HEK293 (cell line): ENCODE measurements around the gene RTTN.

Experiments used
- CTCF ChIA-PET: fragments of 350-600 bp; formaldehyde crosslinking; extraction: SDS; loops from one replicate; lab custom pipeline; 2021; ENCODE audit warnings: antibody characterized with exemption; lab: Yijun Ruan, JAX
- POLR2A ChIA-PET: fragments of 300-600 bp; formaldehyde crosslinking; extraction: SDS; loops from one replicate; lab custom pipeline; 2020; ENCODE audit warnings: antibody characterized with exemption, inconsistent platforms; lab: Yijun Ruan, JAX
- H3K27ac ChIP-seq: fragments of 200-500 bp; sonication (Bioruptor generic); 2 replicates; pipeline ENCODE4 v1.5.1; 2014; ENCODE audit warnings: low read depth, low read length, control low read depth, inconsistent platforms; ENCODE audit errors: extremely low read depth
- H3K36me3 ChIP-seq, 2 experiments: fragments of 200-500 bp in 1 of 2; sonication (Bioruptor generic) in 1 of 2; 1 replicate in 1 of 2; 2 replicates in 1 of 2; pipeline ENCODE4 v1.5.1; 2014 to 2017; ENCODE audit warnings: inconsistent platforms in 2 of 2, low read length in 2 of 2; ENCODE audit not compliant: control insufficient read depth in 2 of 2, insufficient read depth in 1 of 2
- H3K4me1 ChIP-seq: fragments of 200-500 bp; sonication (Bioruptor generic); 2 replicates; pipeline ENCODE4 v1.5.1; 2014; ENCODE audit warnings: mild to moderate bottlenecking, low read length, inconsistent platforms; ENCODE audit not compliant: control insufficient read depth, insufficient read depth
- H3K4me3 ChIP-seq: 2 replicates; pipeline ENCODE4 v1.5.1; 2011; ENCODE audit warnings: low read depth, mild to moderate bottlenecking, control low read depth, low read length, moderate library complexity
- H3K9me3 ChIP-seq: fragments of 200-500 bp; sonication (Bioruptor generic); 2 replicates; pipeline ENCODE4 v1.5.1; 2014; ENCODE audit warnings: low read depth, low read length, inconsistent platforms; ENCODE audit not compliant: control insufficient read depth, insufficient read depth
- BCL11B ChIP-seq: fragments of 450-650 bp; formaldehyde crosslinking; IDR thresholded peaks from 2 replicates; pipeline ENCODE4 v1.5.1; 2016; ENCODE audit warnings: low read depth, missing biosample characterization, missing genetic modification characterization
- IKZF3 ChIP-seq: fragments of 450-650 bp; IDR thresholded peaks from 2 replicates; pipeline ENCODE4 v1.5.0; 2018; ENCODE audit warnings: missing biosample characterization, mild to moderate bottlenecking, missing genetic modification characterization, moderate library complexity
- SETDB1 ChIP-seq: IDR thresholded peaks from one replicate; pipeline ENCODE4 v1.6.1; 2017; ENCODE audit warnings: mild to moderate bottlenecking, low read length, moderate library complexity, mixed read lengths; ENCODE audit not compliant: insufficient read length
- ZFP69B ChIP-seq: fragments of 450-650 bp; formaldehyde crosslinking; IDR thresholded peaks from 2 replicates; pipeline ENCODE4 v1.5.1; 2016; ENCODE audit warnings: missing biosample characterization, missing genetic modification characterization
- ZNF112 ChIP-seq: fragments of 450-650 bp; formaldehyde crosslinking; IDR thresholded peaks from 2 replicates; pipeline ENCODE4 v1.5.0; 2017; ENCODE audit warnings: missing biosample characterization, missing genetic modification characterization
- ZNF266 ChIP-seq: fragments of 450-650 bp; formaldehyde crosslinking; IDR thresholded peaks from 2 replicates; pipeline ENCODE4 v1.5.1; 2016; ENCODE audit warnings: missing biosample characterization, missing genetic modification characterization, low read depth
- ZNF426 ChIP-seq: fragments of 450-650 bp; formaldehyde crosslinking; IDR thresholded peaks from 2 replicates; pipeline ENCODE4 v1.5.1; 2017; ENCODE audit warnings: missing biosample characterization, missing genetic modification characterization, mild to moderate bottlenecking, inconsistent platforms, moderate library complexity
- ZNF48 ChIP-seq: fragments of 450-650 bp; formaldehyde crosslinking; IDR thresholded peaks from 2 replicates; pipeline ENCODE4 v1.5.1; 2016; ENCODE audit warnings: missing biosample characterization, missing genetic modification characterization
- ZNF544 ChIP-seq: fragments of 450-650 bp; formaldehyde crosslinking; IDR thresholded peaks from 2 replicates; pipeline ENCODE4 v1.5.0; 2017; ENCODE audit warnings: missing biosample characterization, missing genetic modification characterization
- ZNF561 ChIP-seq: fragments of 450-650 bp; IDR thresholded peaks from 2 replicates; pipeline ENCODE4 v1.5.1; 2018; ENCODE audit warnings: missing biosample characterization, missing genetic modification characterization, borderline replicate concordance
- ZNF623 ChIP-seq: fragments of 450-650 bp; formaldehyde crosslinking; IDR thresholded peaks from 2 replicates; pipeline ENCODE4 v1.5.1; 2016; ENCODE audit warnings: missing biosample characterization, missing genetic modification characterization
- ZSCAN30 ChIP-seq: fragments of 450-650 bp; IDR thresholded peaks from 2 replicates; pipeline ENCODE4 v1.5.1; 2018; ENCODE audit warnings: missing biosample characterization, mild to moderate bottlenecking, missing genetic modification characterization, moderate library complexity
- ZXDB ChIP-seq: fragments of 450-650 bp; formaldehyde crosslinking; IDR thresholded peaks from 2 replicates; pipeline ENCODE4 v1.5.1; 2016; ENCODE audit warnings: missing biosample characterization, missing genetic modification characterization
- TF ChIP-seq, protein P1 (sequence below): fragments of 450-650 bp; formaldehyde crosslinking; IDR thresholded peaks from 2 replicates; pipeline ENCODE4 v1.5.1; 2016; ENCODE audit warnings: missing biosample characterization, missing genetic modification characterization
- TF ChIP-seq, protein P2 (sequence below): fragments of 450-650 bp; formaldehyde crosslinking; IDR thresholded peaks from 2 replicates; pipeline ENCODE4 v1.5.1; 2016; ENCODE audit warnings: missing biosample characterization, missing genetic modification characterization, borderline replicate concordance
- TF ChIP-seq, protein P3 (sequence below): fragments of 450-650 bp; formaldehyde crosslinking; IDR thresholded peaks from 2 replicates; pipeline ENCODE4 v1.5.1; 2016; ENCODE audit warnings: missing biosample characterization, missing genetic modification characterization
- TF ChIP-seq, protein P4 (sequence below): fragments of 450-650 bp; formaldehyde crosslinking; IDR thresholded peaks from 2 replicates; pipeline ENCODE4 v1.5.1; 2016; ENCODE audit warnings: missing biosample characterization, missing genetic modification characterization
- TF ChIP-seq, protein P5 (sequence below): fragments of 450-650 bp; formaldehyde crosslinking; IDR thresholded peaks from 2 replicates; pipeline ENCODE4 v1.5.1; 2016; ENCODE audit warnings: missing biosample characterization, missing genetic modification characterization
- TF ChIP-seq, protein P6 (sequence below): fragments of 450-650 bp; formaldehyde crosslinking; IDR thresholded peaks from 2 replicates; pipeline ENCODE4 v1.5.1; 2017; ENCODE audit warnings: missing biosample characterization, missing genetic modification characterization

The RTTN gene

DNA sequence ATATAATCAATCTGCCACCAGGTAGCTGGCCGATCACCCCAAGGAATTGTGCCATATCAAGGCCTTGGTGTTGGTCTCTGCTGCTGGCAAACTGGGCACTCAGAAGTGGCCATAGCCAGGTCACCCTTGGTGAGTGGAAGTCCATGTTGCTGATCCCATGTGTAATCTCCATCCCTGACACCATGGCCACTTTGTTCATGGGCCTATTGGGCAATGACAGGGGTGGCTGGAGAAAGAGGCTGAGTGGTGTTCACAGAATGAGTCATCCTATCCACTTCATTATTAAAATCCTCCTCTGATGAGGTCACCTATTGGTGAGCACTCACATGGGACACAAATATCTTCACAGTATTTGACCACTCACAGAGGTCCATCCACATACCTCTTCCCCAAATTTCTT lies 231.1 kb downstream of the RTTN start:
- H3K4me3 ChIP-seq, result no peak overlapping the region
- POLR2A ChIA-PET, result no interaction called here
- no peak for TF ChIP-seq ZNF266 (tag by site-specific recombination)
- TF ChIP-seq, protein P1, sequence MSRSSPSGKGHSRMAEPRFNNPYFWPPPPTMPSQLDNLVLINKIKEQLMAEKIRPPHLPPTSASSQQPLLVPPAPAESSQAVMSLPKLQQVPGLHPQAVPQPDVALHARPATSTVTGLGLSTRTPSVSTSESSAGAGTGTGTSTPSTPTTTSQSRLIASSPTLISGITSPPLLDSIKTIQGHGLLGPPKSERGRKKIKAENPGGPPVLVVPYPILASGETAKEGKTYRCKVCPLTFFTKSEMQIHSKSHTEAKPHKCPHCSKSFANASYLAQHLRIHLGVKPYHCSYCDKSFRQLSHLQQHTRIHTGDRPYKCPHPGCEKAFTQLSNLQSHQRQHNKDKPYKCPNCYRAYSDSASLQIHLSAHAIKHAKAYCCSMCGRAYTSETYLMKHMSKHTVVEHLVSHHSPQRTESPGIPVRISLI (tag by site-specific recombination), result no peak
- no peaks in the 10 kb centered on the region for H3K4me1 ChIP-seq
- H3K36me3 ChIP-seq, result peaks cover 0 to 2% of the 10 kb centered on the region in 2 experiments; a peak in 1 of 3 replicates
- CTCF ChIA-PET, result no interaction called here
- H3K9me3 ChIP-seq, result no peaks in the 10 kb centered on the region
- H3K27ac ChIP-seq, result no peak overlapping the region

DNA sequence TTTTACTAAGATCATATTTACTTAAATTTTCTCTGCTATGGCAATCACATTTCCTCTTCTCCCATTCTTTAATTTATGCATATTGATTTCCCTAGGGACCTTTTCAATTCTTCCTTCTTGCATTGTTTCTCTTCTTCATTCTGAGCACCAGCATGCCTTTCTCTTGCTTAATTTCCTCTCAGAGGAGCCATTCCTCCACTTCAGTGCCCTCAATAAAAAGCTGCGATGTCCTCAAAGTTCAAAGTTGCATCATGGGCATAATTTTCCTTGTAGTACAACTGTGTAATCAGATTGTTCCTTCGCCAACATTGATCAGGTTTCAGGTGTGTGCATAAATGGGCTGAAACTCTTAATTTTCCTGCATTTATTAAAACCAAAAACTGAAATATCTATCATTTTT lies 236.0 kb downstream of the RTTN start:
- no peaks in the 10 kb centered on the region for H3K9me3 ChIP-seq
- H3K36me3 ChIP-seq, result no peaks in the 10 kb centered on the region
- H3K4me3 ChIP-seq, result no peak overlapping the region
- CTCF ChIA-PET, result no interaction called here
- H3K27ac ChIP-seq, result no peak overlapping the region
- TF ChIP-seq, protein P2, sequence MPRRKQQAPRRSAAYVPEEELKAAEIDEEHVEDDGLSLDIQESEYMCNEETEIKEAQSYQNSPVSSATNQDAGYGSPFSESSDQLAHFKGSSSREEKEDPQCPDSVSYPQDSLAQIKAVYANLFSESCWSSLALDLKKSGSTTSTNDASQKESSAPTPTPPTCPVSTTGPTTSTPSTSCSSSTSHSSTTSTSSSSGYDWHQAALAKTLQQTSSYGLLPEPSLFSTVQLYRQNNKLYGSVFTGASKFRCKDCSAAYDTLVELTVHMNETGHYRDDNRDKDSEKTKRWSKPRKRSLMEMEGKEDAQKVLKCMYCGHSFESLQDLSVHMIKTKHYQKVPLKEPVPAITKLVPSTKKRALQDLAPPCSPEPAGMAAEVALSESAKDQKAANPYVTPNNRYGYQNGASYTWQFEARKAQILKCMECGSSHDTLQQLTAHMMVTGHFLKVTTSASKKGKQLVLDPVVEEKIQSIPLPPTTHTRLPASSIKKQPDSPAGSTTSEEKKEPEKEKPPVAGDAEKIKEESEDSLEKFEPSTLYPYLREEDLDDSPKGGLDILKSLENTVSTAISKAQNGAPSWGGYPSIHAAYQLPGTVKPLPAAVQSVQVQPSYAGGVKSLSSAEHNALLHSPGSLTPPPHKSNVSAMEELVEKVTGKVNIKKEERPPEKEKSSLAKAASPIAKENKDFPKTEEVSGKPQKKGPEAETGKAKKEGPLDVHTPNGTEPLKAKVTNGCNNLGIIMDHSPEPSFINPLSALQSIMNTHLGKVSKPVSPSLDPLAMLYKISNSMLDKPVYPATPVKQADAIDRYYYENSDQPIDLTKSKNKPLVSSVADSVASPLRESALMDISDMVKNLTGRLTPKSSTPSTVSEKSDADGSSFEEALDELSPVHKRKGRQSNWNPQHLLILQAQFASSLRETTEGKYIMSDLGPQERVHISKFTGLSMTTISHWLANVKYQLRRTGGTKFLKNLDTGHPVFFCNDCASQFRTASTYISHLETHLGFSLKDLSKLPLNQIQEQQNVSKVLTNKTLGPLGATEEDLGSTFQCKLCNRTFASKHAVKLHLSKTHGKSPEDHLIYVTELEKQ (tag by site-specific recombination), result no peak
- TF ChIP-seq ZNF623 (tag by site-specific recombination) (no peak), ZNF561 (tag by site-specific recombination) (no peak), ZXDB (no peak), ZFP69B (no peak), ZSCAN30 (tag by site-specific recombination) (no peak), BCL11B (no peak), ZNF112 (tag by site-specific recombination) (no peak), ZNF48 (tag by site-specific recombination) (no peak), ZNF544 (no peak), SETDB1 (no peak), ZNF426 (tag by site-specific recombination) (no peak), IKZF3 (tag by site-specific recombination) (no peak)
- TF ChIP-seq, protein P3, sequence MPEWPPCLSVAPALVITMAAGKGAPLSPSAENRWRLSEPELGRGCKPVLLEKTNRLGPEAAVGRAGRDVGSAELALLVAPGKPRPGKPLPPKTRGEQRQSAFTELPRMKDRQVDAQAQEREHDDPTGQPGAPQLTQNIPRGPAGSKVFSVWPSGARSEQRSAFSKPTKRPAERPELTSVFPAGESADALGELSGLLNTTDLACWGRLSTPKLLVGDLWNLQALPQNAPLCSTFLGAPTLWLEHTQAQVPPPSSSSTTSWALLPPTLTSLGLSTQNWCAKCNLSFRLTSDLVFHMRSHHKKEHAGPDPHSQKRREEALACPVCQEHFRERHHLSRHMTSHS (tag by site-specific recombination), result no peak
- TF ChIP-seq, protein P4, sequence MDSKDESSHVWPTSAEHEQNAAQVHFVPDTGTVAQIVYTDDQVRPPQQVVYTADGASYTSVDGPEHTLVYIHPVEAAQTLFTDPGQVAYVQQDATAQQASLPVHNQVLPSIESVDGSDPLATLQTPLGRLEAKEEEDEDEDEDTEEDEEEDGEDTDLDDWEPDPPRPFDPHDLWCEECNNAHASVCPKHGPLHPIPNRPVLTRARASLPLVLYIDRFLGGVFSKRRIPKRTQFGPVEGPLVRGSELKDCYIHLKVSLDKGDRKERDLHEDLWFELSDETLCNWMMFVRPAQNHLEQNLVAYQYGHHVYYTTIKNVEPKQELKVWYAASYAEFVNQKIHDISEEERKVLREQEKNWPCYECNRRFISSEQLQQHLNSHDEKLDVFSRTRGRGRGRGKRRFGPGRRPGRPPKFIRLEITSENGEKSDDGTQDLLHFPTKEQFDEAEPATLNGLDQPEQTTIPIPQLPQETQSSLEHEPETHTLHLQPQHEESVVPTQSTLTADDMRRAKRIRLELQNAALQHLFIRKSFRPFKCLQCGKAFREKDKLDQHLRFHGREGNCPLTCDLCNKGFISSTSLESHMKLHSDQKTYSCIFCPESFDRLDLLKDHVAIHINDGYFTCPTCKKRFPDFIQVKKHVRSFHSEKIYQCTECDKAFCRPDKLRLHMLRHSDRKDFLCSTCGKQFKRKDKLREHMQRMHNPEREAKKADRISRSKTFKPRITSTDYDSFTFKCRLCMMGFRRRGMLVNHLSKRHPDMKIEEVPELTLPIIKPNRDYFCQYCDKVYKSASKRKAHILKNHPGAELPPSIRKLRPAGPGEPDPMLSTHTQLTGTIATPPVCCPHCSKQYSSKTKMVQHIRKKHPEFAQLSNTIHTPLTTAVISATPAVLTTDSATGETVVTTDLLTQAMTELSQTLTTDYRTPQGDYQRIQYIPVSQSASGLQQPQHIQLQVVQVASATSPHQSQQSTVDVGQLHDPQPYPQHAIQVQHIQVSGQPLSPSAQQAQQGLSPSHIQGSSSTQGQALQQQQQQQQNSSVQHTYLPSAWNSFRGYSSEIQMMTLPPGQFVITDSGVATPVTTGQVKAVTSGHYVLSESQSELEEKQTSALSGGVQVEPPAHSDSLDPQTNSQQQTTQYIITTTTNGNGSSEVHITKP (tag by site-specific recombination), result no peak
- TF ChIP-seq, protein P5, sequence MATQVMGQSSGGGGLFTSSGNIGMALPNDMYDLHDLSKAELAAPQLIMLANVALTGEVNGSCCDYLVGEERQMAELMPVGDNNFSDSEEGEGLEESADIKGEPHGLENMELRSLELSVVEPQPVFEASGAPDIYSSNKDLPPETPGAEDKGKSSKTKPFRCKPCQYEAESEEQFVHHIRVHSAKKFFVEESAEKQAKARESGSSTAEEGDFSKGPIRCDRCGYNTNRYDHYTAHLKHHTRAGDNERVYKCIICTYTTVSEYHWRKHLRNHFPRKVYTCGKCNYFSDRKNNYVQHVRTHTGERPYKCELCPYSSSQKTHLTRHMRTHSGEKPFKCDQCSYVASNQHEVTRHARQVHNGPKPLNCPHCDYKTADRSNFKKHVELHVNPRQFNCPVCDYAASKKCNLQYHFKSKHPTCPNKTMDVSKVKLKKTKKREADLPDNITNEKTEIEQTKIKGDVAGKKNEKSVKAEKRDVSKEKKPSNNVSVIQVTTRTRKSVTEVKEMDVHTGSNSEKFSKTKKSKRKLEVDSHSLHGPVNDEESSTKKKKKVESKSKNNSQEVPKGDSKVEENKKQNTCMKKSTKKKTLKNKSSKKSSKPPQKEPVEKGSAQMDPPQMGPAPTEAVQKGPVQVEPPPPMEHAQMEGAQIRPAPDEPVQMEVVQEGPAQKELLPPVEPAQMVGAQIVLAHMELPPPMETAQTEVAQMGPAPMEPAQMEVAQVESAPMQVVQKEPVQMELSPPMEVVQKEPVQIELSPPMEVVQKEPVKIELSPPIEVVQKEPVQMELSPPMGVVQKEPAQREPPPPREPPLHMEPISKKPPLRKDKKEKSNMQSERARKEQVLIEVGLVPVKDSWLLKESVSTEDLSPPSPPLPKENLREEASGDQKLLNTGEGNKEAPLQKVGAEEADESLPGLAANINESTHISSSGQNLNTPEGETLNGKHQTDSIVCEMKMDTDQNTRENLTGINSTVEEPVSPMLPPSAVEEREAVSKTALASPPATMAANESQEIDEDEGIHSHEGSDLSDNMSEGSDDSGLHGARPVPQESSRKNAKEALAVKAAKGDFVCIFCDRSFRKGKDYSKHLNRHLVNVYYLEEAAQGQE (tag by site-specific recombination), result no peak
- TF ChIP-seq, protein P6, sequence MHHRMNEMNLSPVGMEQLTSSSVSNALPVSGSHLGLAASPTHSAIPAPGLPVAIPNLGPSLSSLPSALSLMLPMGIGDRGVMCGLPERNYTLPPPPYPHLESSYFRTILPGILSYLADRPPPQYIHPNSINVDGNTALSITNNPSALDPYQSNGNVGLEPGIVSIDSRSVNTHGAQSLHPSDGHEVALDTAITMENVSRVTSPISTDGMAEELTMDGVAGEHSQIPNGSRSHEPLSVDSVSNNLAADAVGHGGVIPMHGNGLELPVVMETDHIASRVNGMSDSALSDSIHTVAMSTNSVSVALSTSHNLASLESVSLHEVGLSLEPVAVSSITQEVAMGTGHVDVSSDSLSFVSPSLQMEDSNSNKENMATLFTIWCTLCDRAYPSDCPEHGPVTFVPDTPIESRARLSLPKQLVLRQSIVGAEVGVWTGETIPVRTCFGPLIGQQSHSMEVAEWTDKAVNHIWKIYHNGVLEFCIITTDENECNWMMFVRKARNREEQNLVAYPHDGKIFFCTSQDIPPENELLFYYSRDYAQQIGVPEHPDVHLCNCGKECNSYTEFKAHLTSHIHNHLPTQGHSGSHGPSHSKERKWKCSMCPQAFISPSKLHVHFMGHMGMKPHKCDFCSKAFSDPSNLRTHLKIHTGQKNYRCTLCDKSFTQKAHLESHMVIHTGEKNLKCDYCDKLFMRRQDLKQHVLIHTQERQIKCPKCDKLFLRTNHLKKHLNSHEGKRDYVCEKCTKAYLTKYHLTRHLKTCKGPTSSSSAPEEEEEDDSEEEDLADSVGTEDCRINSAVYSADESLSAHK (tag by site-specific recombination), result no peak
- POLR2A ChIA-PET, result no interaction called here
- no peaks in the 10 kb centered on the region for H3K4me1 ChIP-seq
